Gastrocnemius medialis (tissue), 4 donors: ENCODE results near the gene CYLC1.

Experiments
- CTCF ChIP-seq, 5 experiments: fragments of 450-650 bp in 3 of 5; fragments of 200-600 bp in 2 of 5; sonication (generic) in 2 of 5; IDR thresholded peaks in 4 of 5; conservative IDR thresholded peaks in 1 of 5; 1 replicate in 4 of 5; 2 replicates in 1 of 5; pipeline ENCODE4 v1.5.1; 2016 to 2019; ENCODE audit warnings: antibody characterized with exemption in 5 of 5, mild to moderate bottlenecking in 3 of 5, moderate library complexity in 3 of 5
- POLR2A ChIP-seq, 2 donors: fragments of 450-650 bp; IDR thresholded peaks; one replicate each; pipeline ENCODE4 v1.6.1; 2017; ENCODE audit warnings: antibody characterized with exemption in 2 of 2, mild to moderate bottlenecking in 2 of 2, moderate library complexity in 2 of 2

DNA sequence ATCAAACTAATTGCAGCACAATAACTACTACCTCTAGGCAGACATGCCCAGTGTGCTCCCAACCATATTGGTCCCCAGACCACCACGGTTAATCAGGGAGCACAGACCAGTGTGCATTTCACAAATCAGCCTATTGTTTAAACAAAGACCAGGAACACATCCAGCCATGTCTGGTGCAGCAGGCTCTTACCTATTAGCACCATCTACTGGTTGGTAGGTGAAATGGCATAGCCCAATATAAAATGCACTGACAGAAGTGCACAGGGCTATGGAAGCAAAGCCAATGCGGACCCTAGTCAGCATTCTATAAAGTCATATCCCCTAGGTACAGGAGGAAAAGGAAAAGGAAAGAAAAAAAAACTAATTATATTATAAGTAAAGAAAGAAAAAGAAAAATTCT is 15.5 kb upstream of the CYLC1 start:
- TF ChIP-seq CTCF (IDR thresholded peaks at IDR 0.05 in 4 of 5, conservative IDR thresholded peaks at IDR 0.05 in 1 of 5) (no peak), POLR2A (IDR thresholded peaks at IDR 0.05) (no peak)
